Smooth muscle cell of the coronary artery (primary cell): ENCODE data around the gene SPDYE5. TPM values are rescaled to one million over a fixed set of nuclear protein-coding genes. Genes with fewer than 3 reads are reported as not detected.

Experiments used
- total RNA-seq: library from RNA; depleted of rRNA; stranded (reverse); fragments of >200 nt; gene quantifications from 2 replicates; pipeline ENCODE4 v1.2.3, GENCODE V29; 2014; ENCODE audit warnings: low replicate concordance

SPDYE5 gene, protein sequence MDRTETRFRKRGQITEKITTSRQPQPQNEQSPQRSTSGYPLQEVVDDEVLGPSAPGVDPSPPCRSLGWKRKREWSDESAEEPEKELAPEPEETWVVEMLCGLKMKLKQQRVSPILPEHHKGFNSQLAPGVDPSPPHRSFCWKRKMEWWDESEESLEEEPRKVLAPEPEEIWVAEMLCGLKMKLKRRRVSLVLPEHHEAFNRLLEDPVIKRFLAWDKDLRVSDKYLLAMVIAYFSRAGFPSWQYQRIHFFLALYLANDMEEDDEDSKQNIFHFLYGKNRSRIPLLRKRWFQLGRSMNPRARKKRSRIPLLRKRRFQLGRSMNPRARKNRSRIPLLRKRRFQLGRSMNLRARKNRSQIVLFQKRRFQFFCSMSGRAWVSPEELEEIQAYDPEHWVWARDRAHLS
- 0.12 TPM in 1 of 2 replicates, not detected in the other for total RNA-seq

DNA sequence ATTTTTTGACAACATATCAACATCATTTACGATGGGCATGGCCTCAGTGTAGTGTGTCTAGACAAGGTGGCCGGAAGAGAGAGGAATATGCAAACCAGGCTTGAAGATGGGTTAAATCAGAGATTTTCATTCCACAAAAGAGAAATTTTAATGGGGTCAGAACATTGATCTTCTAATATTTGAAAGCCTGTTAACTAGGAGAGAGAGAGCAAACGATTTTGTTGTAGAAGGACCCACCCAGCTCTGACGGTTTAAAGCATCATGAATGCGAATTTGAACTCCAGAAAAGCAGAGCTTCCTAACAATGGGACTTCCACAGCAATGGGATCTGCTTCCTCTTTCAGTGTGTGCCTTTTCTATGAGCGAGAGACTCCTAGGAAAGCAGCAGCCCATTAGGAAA is at the start of gene SPDYE5:
Gene SPDYE5 (plus strand): TSS at position 301 of the 400 bp plus-strand sequence. CDS start 1,728 bp downstream, outside the sequence.

DNA sequence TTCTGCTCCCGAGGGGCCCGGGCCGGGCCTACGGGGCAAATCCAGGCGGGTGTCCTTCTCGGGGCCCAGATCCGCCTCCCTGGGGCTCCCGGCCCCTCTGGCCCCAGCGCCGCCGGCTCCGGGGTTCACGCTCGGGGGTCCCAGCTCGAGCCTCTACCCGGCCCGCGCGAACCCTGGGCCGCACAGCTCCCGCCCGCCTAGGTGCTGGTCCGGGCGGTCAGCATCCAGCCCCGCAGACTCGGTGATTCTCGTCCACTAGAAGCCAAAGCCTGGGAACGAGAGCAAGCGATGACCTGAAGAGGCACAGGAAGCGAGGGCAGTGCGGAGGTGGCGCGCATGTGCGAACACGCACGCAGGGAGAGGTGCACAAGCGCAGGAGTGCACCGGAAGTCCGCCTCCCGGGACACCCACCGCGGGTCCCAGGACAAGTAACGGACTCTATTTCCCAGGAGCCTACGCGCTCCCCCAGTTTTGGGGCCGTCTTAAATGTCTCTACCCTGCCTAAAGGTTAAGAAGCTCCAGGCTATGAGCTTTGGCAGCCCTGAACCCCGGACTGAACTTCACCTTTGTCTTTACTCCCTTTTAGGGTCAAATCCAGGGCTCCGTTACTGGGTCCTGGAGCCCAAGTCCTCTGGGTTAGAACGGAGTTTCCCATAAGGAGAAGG is 6.0 kb upstream of the SPDYE5 start, which contains the start of gene POM121C:
Gene POM121C (minus strand): TSS at position 321 of the 665 bp plus-strand sequence. CDS start 44,803 bp downstream, outside the sequence.

Other genes with a start within 250 kb of the SPDYE5 start
- 0.68 and 1.3 TPM in 2 replicates for gene TRIM73, start 96.7 kb upstream of the SPDYE5 start, total RNA-seq
- 7.4 and 15.3 TPM in 2 replicates for gene POM121C, start 6.0 kb upstream of the SPDYE5 start, total RNA-seq
- gene HIP1, start 246.6 kb downstream of the SPDYE5 start, total RNA-seq, result 3.7 TPM in 2 replicates